ENCODE measurements around the gene TRPM3.

Gene TRPM3

GRCh38 chr9:70859694-70860093 lies 261.7 kb downstream of the TRPM3 start:
- H3K4me3 Mint-ChIP-seq = no peak overlapping the region
- no peaks in the 10 kb centered on the region for H3K4me1 Mint-ChIP-seq
- H3K9me3 Mint-ChIP-seq = no peaks in the 10 kb centered on the region
- no peak overlapping the region for H3K27ac Mint-ChIP-seq
- H3K36me3 Mint-ChIP-seq (ENCODE audit: low read depth) = no peaks in the 10 kb centered on the region
- no peak for TF ChIP-seq CTCF (IDR thresholded peaks at IDR 0.05)
- H3K27me3 Mint-ChIP-seq (ENCODE audit: low read depth, poor library complexity) = peaks cover 3% of the 10 kb centered on the region
- no peak for DNase-seq

GRCh38 chr9:70856411-70856810 lies 265.0 kb downstream of the TRPM3 start:
- no peaks in the 10 kb centered on the region for H3K4me1 Mint-ChIP-seq
- no peak overlapping the region for H3K27ac Mint-ChIP-seq
- TF ChIP-seq CTCF (IDR thresholded peaks at IDR 0.05) = no peak
- H3K9me3 Mint-ChIP-seq = no peaks in the 10 kb centered on the region
- H3K36me3 Mint-ChIP-seq (ENCODE audit: low read depth) = no peaks in the 10 kb centered on the region
- H3K4me3 Mint-ChIP-seq = no peak overlapping the region
- peaks cover 3% of the 10 kb centered on the region for H3K27me3 Mint-ChIP-seq (ENCODE audit: low read depth, poor library complexity)
- DNase-seq = no peak

GRCh38 chr9:70852711-70853240 lies 268.6 kb downstream of the TRPM3 start:
- H3K4me3 Mint-ChIP-seq = no peak overlapping the region

GRCh38 chr9:70840266-70840665 lies 281.2 kb downstream of the TRPM3 start:
- H3K4me3 Mint-ChIP-seq = no peak overlapping the region
- H3K4me1 Mint-ChIP-seq = peaks cover 5% of the 10 kb centered on the region
- H3K9me3 Mint-ChIP-seq = no peaks in the 10 kb centered on the region
- no peak for TF ChIP-seq CTCF (IDR thresholded peaks at IDR 0.05)
- no peak for DNase-seq
- no peaks in the 10 kb centered on the region for H3K36me3 Mint-ChIP-seq (ENCODE audit: low read depth)
- no peak overlapping the region for H3K27ac Mint-ChIP-seq
- no peaks in the 10 kb centered on the region for H3K27me3 Mint-ChIP-seq (ENCODE audit: low read depth, poor library complexity)

More at GRCh38 chr9:70852711-70853240, 268.6 kb downstream of the TRPM3 start:
- H3K27me3 Mint-ChIP-seq (ENCODE audit: low read depth, poor library complexity) = peaks cover 3% of the 10 kb centered on the region
- no peak overlapping the region for H3K27ac Mint-ChIP-seq
- H3K36me3 Mint-ChIP-seq (ENCODE audit: low read depth) = no peaks in the 10 kb centered on the region
- no peaks in the 10 kb centered on the region for H3K4me1 Mint-ChIP-seq
- H3K9me3 Mint-ChIP-seq = no peaks in the 10 kb centered on the region
- no peak for DNase-seq
- TF ChIP-seq CTCF (IDR thresholded peaks at IDR 0.05) = no peak

- H3K36me3 Mint-ChIP-seq (ENCODE audit: low read depth) = no peaks in the 10 kb centered on the region
- H3K9me3 Mint-ChIP-seq = no peaks in the 10 kb centered on the region
Observed at GRCh38 chr9:70835323-70835722, 286.1 kb downstream of the TRPM3 start.

More at GRCh38 chr9:70835323-70835722, 286.1 kb downstream of the TRPM3 start:
- TF ChIP-seq CTCF (IDR thresholded peaks at IDR 0.05) = no peak
- Mint-ChIP-seq H3K27me3 (ENCODE audit: low read depth, poor library complexity) (no peaks in the 10 kb centered on the region), H3K27ac (no peak overlapping the region), H3K4me3 (no peak overlapping the region), H3K4me1 (peaks cover 11% of the 10 kb centered on the region)
- DNase-seq = no peak

All from nephron progenitor cell (in vitro differentiated cells).